ENCODE measurements around the gene CHD1. TPM values are rescaled to one million over a fixed set of nuclear protein-coding genes. Genes with fewer than 3 reads are reported as not detected.
A peak's percentile ranks its signal among the peaks of the same experiment; 100 is the strongest.

CHD1 gene
- total RNA-seq, 1 donor from 2014 or later = 34.2 TPM

GRCh38 chr5:98911280-98912040, 17.3 kb downstream of the CHD1 start:
- Mint-ChIP-seq H3K4me3 (ENCODE audit: unreplicated experiment) (peak overlapping the region; percentile 16), H3K4me1 (ENCODE audit: low read depth, unreplicated experiment) (peaks cover 6% of the 10 kb centered on the region), H3K27ac (ENCODE audit: unreplicated experiment) (peak overlapping the region; percentile 43), H3K36me3 (ENCODE audit: unreplicated experiment) (no peaks in the 10 kb centered on the region), H3K9me3 (ENCODE audit: unreplicated experiment) (peaks cover 1% of the 10 kb centered on the region), H3K27me3 (ENCODE audit: unreplicated experiment) (no peaks in the 10 kb centered on the region)
- TF ChIP-seq CTCF (IDR thresholded peaks at IDR 0.05; ENCODE audit: partially characterized antibody, unreplicated experiment) = no peak
- no peak for DNase-seq

GRCh38 chr5:98909363-98909762, 19.4 kb downstream of the CHD1 start:
- TF ChIP-seq CTCF (IDR thresholded peaks at IDR 0.05; ENCODE audit: partially characterized antibody, unreplicated experiment) = no peak
- H3K27me3 Mint-ChIP-seq (ENCODE audit: unreplicated experiment) = no peaks in the 10 kb centered on the region
- no peak overlapping the region for H3K4me3 Mint-ChIP-seq (ENCODE audit: unreplicated experiment)
- peaks cover 1% of the 10 kb centered on the region for H3K9me3 Mint-ChIP-seq (ENCODE audit: unreplicated experiment)
- H3K36me3 Mint-ChIP-seq (ENCODE audit: unreplicated experiment) = no peaks in the 10 kb centered on the region
- H3K27ac Mint-ChIP-seq (ENCODE audit: unreplicated experiment) = no peak overlapping the region
- peaks cover 6% of the 10 kb centered on the region for H3K4me1 Mint-ChIP-seq (ENCODE audit: low read depth, unreplicated experiment)
- DNase-seq = no peak

GRCh38 chr5:98907951-98908350, 20.9 kb downstream of the CHD1 start:
- TF ChIP-seq CTCF (IDR thresholded peaks at IDR 0.05; ENCODE audit: partially characterized antibody, unreplicated experiment) = no peak
- Mint-ChIP-seq H3K27ac (ENCODE audit: unreplicated experiment) (no peak overlapping the region), H3K4me1 (ENCODE audit: low read depth, unreplicated experiment) (peaks cover 6% of the 10 kb centered on the region)

GRCh38 chr5:98906756-98907355, 22.0 kb downstream of the CHD1 start:
- Mint-ChIP-seq H3K4me3 (ENCODE audit: unreplicated experiment) (no peak overlapping the region), H3K36me3 (ENCODE audit: unreplicated experiment) (no peaks in the 10 kb centered on the region), H3K27me3 (ENCODE audit: unreplicated experiment) (no peaks in the 10 kb centered on the region), H3K27ac (ENCODE audit: unreplicated experiment) (no peak overlapping the region), H3K4me1 (ENCODE audit: low read depth, unreplicated experiment) (peaks cover 6% of the 10 kb centered on the region), H3K9me3 (ENCODE audit: unreplicated experiment) (peaks cover 1% of the 10 kb centered on the region)
- no peak for TF ChIP-seq CTCF (IDR thresholded peaks at IDR 0.05; ENCODE audit: partially characterized antibody, unreplicated experiment)
- DNase-seq = no peak

More at GRCh38 chr5:98907951-98908350, 20.9 kb downstream of the CHD1 start:
- DNase-seq = no peak
- Mint-ChIP-seq H3K9me3 (ENCODE audit: unreplicated experiment) (peaks cover 1% of the 10 kb centered on the region), H3K36me3 (ENCODE audit: unreplicated experiment) (no peaks in the 10 kb centered on the region), H3K4me3 (ENCODE audit: unreplicated experiment) (no peak overlapping the region), H3K27me3 (ENCODE audit: unreplicated experiment) (no peaks in the 10 kb centered on the region)
